Retina (tissue), 1 donor: ENCODE results near the gene TXLNG.

Source experiments
- DNase-seq: peaks from one replicate; pipeline ENCODE4 v3.0.0-alpha.2; 2016

Gene TXLNG

DNA sequence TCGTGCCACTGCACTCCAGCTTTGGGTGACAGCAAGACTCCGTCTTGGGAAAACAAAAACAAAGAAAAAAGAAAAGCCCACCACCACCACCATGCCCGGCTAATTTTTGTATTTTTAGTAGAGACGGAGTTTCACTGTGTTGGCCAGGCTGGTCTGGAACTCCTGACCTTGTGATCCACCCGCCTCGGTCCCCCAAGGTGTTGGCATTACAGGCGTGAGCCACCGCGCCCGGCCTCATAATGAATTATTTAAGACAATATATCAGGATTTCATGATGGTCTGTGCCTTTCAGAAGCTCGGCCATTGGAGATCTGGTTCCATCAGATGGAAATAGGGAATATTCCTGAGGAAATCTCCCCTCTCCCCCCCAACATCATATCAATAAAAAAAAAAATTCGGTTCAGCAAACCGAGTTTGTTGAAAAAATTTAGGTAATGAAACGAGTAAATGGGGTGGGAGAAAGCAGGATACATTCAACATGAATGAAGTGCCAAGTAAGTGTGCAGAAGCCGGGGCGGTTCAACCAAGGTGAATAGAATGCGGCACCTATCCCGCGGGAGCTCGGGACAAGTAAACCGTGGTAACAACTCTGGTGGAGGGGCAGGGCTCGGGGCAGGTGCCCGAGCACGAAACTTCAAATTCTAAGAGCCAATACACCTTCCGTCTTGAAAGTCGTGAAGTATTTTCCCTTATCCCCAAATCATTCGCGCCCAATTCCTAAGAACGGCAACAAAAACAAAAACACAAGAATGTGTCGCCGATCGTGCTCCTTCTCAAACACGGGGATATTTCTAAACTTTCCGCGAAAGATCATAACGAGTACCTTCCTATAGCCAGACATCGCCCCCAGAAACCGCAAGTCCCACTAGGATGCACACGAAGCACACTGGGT is 773 bp upstream of the TXLNG start:
- DNase-seq = peak; percentile 9

- peak; percentile 20 for DNase-seq
Measured at GRCh38 chrX:16786791-16787735, 797 bp downstream of the TXLNG start.

DNA sequence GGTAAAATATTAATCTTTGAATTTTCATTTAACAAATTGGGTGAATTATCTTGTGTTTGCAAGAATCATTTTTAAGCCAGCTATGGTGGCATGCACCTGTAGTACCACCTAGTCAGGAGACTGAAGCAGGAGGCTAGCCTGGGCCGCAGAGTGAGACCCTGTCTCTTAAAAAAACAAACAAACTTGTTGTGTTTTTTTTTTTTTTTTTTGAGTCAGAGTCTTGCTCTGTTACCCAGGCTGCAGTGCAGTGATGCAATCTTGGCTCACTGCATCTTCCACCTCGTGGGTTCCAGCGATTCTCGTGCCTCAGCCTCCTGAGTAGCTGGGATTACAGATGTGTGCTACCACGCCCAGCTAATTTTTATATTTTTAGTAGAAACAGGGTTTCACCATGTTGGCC is 2.2 kb downstream of the TXLNG start:
- DNase-seq = no peak

GRCh38 chrX:16796298-16796697 is 10.0 kb downstream of the TXLNG start:
- DNase-seq = no peak

GRCh38 chrX:16797358-16797757 is 11.1 kb downstream of the TXLNG start:
- DNase-seq = no peak

GRCh38 chrX:16797841-16798240 is 11.6 kb downstream of the TXLNG start:
- DNase-seq = no peak

- no peak for DNase-seq
Measured at GRCh38 chrX:16804923-16805464, 18.7 kb downstream of the TXLNG start.

- no peak for DNase-seq
Measured at GRCh38 chrX:16807548-16807947, 21.3 kb downstream of the TXLNG start.

DNA sequence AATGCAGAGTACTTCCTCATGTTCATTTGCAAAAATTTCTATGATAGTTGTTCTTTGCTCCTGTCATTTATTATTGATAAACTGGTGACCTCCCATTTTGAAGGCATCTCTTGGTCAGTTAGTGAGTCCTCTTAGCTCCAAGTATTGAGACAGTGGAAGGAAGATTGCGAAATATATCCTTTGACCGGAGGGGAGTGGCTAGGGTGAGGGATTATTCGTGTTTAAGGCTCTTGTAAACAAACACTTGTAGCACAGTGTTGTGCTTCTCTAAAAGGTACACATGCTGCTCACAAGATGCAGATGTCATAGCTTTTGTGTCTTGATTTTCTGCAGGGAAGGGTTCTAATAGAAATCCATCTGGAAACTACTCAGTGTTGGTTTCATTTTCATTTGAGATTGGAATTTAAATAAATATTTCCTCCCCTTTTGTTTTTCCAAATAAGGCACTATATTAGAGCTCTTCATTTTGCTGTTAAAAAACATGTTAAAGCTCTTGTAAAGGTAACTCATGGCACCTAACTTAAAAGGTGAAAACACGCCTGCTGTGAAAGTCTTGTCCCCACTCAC is 21.8 kb downstream of the TXLNG start:
- DNase-seq = no peak

DNA sequence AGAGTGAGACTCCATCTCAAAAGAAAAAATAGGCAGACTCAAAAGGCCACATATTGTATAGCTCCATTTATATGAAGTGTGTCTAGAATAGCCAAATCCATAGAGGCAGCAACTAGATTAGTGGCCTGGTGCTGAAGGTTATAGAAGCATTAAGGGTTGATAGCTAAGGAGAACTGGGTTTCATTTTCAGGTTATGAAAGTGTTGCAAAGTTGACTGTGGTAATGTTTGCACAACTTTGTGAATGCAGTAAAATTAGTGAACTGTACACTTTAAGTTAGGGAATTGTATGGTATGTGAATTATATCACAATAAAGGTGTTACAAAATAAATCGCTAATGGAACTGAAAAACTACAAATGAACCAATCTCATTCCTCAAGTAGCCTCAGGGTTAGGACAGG is 28.3 kb downstream of the TXLNG start:
- no peak for DNase-seq

- DNase-seq = no peak
Measured at GRCh38 chrX:16819634-16820033, 33.4 kb downstream of the TXLNG start.

DNA sequence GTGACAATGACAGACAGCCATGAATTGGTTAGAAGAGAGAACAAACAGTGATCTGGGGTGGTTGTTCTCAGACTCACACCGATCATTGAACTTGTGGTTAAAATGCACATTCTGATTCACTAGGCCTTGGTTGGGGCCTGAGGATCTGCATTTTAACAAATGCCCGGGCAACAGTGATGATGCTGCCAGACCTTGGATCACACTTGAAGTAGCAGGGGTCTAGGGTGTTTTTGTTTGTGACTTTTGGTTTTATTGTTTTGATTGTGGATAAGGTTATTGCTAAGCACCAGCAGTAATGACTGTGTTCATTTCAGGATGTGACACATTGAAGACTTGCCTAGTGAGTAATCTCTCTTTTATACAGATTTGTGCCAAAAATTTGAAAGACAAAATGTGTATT is 36.5 kb downstream of the TXLNG start:
- no peak for DNase-seq

- no peak for DNase-seq
Measured at GRCh38 chrX:16825264-16826035, 39.2 kb downstream of the TXLNG start.

GRCh38 chrX:16826207-16826606 is 39.9 kb downstream of the TXLNG start:
- peak; percentile 47 for DNase-seq

GRCh38 chrX:16827225-16827624 is 41.0 kb downstream of the TXLNG start:
- no peak for DNase-seq

DNA sequence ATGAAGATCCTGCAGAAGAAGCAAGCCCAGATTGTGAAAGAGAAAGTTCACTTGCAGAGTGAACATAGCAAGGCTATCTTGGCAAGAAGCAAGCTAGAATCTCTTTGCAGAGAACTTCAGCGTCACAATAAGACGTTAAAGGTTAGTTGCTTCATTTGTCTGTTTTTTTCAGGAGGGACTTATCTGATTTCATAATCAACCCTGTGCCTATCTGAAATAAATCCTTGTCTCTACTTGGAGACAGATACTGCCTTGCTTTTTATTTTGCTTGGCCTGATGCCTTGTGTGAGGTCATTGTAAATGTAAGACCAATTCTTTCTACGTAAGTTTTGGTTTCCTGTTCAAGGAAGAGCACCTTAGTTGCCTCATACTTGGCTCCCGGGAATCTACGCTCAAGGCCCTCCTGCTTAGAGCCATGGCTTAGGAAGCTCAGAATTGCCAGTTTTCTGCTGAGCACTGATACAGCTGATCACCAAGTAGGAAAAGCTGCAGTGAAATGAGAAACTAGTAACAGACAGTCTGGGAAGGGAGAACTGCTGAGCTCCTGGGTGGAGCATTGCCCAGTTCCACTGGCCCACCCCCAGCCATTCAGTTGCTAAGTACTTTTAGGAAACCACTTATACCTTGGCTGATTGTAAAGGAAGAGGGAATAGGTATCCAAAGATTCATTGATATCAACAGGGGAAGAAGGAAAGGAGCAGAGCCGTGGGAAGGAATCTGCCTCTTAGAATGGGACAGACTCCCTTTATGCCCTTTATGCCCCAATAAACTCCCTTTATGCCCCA is 42.0 kb downstream of the TXLNG start:
- no peak for DNase-seq

DNA sequence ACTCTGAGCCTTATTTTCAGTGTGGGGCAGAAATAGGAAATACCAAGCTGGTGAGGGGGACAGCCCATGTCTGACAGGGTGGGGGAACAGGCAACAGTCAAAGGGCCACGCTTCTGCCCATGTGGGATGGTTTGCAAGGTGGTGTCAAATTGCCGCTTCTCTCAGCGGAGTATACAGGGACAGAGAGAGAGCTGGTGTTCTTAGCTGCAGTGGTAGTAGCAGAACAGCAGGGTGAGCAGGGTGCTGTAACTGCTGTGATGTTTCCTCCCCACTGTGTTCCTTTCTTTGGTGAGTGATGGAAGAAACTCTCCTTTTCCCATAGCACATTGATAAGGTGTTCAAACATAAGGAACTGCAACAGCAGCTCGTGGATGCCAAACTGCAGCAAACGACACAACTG is 46.0 kb downstream of the TXLNG start:
- DNase-seq = no peak

- DNase-seq = no peak
Measured at GRCh38 chrX:16834806-16835205, 48.5 kb downstream of the TXLNG start.

GRCh38 chrX:16836371-16836770 is 50.1 kb downstream of the TXLNG start:
- no peak for DNase-seq

- DNase-seq = no peak
Measured at GRCh38 chrX:16838202-16839066, 52.2 kb downstream of the TXLNG start.
